ENCODE results near the gene BIN2. TPM values are rescaled to one million over a fixed set of nuclear protein-coding genes. Genes with fewer than 3 reads are reported as not detected.

BIN2 gene
- polyA plus RNA-seq, 2 of the 4 experiments (the other 2 are of a cell fraction) = 0.08 to 0.57 TPM

- no peak for DNase-seq (ENCODE audit: low read depth in 1 of 2, low spot score in 1 of 2)
- H3K4me3 ChIP-seq = no peak overlapping the region
- H3K4me1 ChIP-seq = peaks cover 15% of the 10 kb centered on the region
- H3K4me2 ChIP-seq = no peak overlapping the region
- 84% methylated on average over 4 of the region's 4 CpGs for WGBS (ENCODE audit: missing lambda C conversion rate)
- H3K9me3 ChIP-seq = no peaks in the 10 kb centered on the region
- ChIA-PET CTCF (interaction anchor here (0.9 to 3.2 kb wide), 2 partner anchors 12 to 59 kb away, joined by 3 to 20 read pairs; no protein-coding TSS in a partner anchor), POLR2A (no interaction called here)
- H3K27ac ChIP-seq = no peak overlapping the region
- FAIRE-seq = no peak
- TF ChIP-seq JUNB (IDR thresholded peaks at IDR 0.05) = no peak
- TF ChIP-seq ZSCAN20 (CRISPR knock-in tag; IDR thresholded peaks at IDR 0.05) = no peak
- TF ChIP-seq HOXB13 (CRISPR knock-in tag; IDR thresholded peaks at IDR 0.05; ENCODE audit: low read depth) = no peak
- TF ChIP-seq MAZ (IDR thresholded peaks at IDR 0.05; ENCODE audit: borderline replicate concordance, low read depth, low read length) = no peak
- no peak for TF ChIP-seq HMGXB4 (CRISPR knock-in tag; IDR thresholded peaks at IDR 0.05; ENCODE audit: borderline replicate concordance)
- no peak for TF ChIP-seq CEBPB (IDR thresholded peaks at IDR 0.05)
- no peak for TF ChIP-seq ESRRA (IDR thresholded peaks at IDR 0.05; ENCODE audit: borderline replicate concordance, low read length)
- TF ChIP-seq EHMT2 (IDR thresholded peaks at IDR 0.05; ENCODE audit: low read depth) = no peak
- TF ChIP-seq HDAC2 (IDR thresholded peaks at IDR 0.05) = no peak
- no peak for TF ChIP-seq HOXA7 (CRISPR knock-in tag; IDR thresholded peaks at IDR 0.05)
- TF ChIP-seq SREBF2 (IDR thresholded peaks at IDR 0.05) = no peak
- TF ChIP-seq CBX8 (IDR thresholded peaks at IDR 0.05) = no peak
- no peak for TF ChIP-seq POLR2A (IDR thresholded peaks at IDR 0.05; ENCODE audit: low read length)
- no peak for TF ChIP-seq POLR2AphosphoS2 (conservative IDR thresholded peaks at IDR 0.05; ENCODE audit: low read length)
- no peak for TF ChIP-seq ZFP36 (IDR thresholded peaks at IDR 0.05; ENCODE audit: borderline replicate concordance, partially characterized antibody)
- TF ChIP-seq BHLHE40 (IDR thresholded peaks at IDR 0.05; ENCODE audit: low read depth, low read length) = no peak
- no peak for TF ChIP-seq EHF (CRISPR knock-in tag; IDR thresholded peaks at IDR 0.05)
- no peak for TF ChIP-seq HOXB5 (CRISPR knock-in tag; IDR thresholded peaks at IDR 0.05)
- TF ChIP-seq BCL3 (IDR thresholded peaks at IDR 0.05) = no peak
- no peak for TF ChIP-seq ATOH8 (CRISPR knock-in tag; IDR thresholded peaks at IDR 0.05; ENCODE audit: low read depth)
- no peak for ATAC-seq
Measured at GRCh38 chr12:51328587-51328986, 4.6 kb upstream of the BIN2 start.

- DNase-seq (ENCODE audit: low read depth in 1 of 2, low spot score in 1 of 2) = peak in 1 of 2 experiments; percentile 42
- Histone ChIP-seq H3K4me2 (peak overlapping the region; percentile 45), H3K4me1 (peaks cover 15% of the 10 kb centered on the region), H3K9me3 (no peaks in the 10 kb centered on the region), H3K27ac (peak overlapping the region; percentile 41 to 77), H3K4me3 (no peak overlapping the region)
- 62% methylated on average over 7 of the region's 7 CpGs for WGBS (ENCODE audit: missing lambda C conversion rate)
- FAIRE-seq = no peak
- ChIA-PET CTCF (interaction anchor here (0.6 to 3.2 kb wide), 6 partner anchors 9 to 56 kb away, joined by 3 to 20 read pairs (median 4); partner anchors contain the start of gene SMAGP), POLR2A (interaction anchor here (0.6 kb wide), 2 partner anchors 46 to 68 kb away, joined by 3 to 5 read pairs; no protein-coding TSS in a partner anchor)
- peak; percentile 62 to 67; a peak in 5 of 6 replicates for ATAC-seq
- TF ChIP-seq NPAS2 (CRISPR knock-in tag; IDR thresholded peaks at IDR 0.05; ENCODE audit: borderline replicate concordance) (no peak), HES2 (IDR thresholded peaks at IDR 0.05) (no peak), ZNF302 (CRISPR knock-in tag; IDR thresholded peaks at IDR 0.05) (no peak), HOXA7 (CRISPR knock-in tag; IDR thresholded peaks at IDR 0.05) (no peak), CBX8 (IDR thresholded peaks at IDR 0.05) (no peak), MAFK (IDR thresholded peaks at IDR 0.05; ENCODE audit: partially characterized antibody) (peak; percentile 69), HEYL (CRISPR knock-in tag; IDR thresholded peaks at IDR 0.05) (no peak; the same call in 1 of the 2 replicates), MYC (IDR thresholded peaks at IDR 0.05; ENCODE audit: borderline replicate concordance, low read length) (no peak), SREBF2 (IDR thresholded peaks at IDR 0.05) (no peak), ZFP36 (IDR thresholded peaks at IDR 0.05; ENCODE audit: borderline replicate concordance, partially characterized antibody) (no peak), MAZ (IDR thresholded peaks at IDR 0.05; ENCODE audit: borderline replicate concordance, low read depth, low read length) (no peak), REST (IDR thresholded peaks at IDR 0.05) (no peak), POLR2A (IDR thresholded peaks at IDR 0.05; ENCODE audit: low read length) (no peak), HOXB13 (CRISPR knock-in tag; IDR thresholded peaks at IDR 0.05; ENCODE audit: low read depth) (0 out of 2 replicates have a peak, but pooled peaks have one; percentile 8), RCOR1 (IDR thresholded peaks at IDR 0.05; ENCODE audit: low read depth, low read length) (no peak), HDAC2 (IDR thresholded peaks at IDR 0.05) (no peak), CHD4 (IDR thresholded peaks at IDR 0.05; ENCODE audit: borderline replicate concordance) (no peak)
Measured at GRCh38 chr12:51326698-51327439, 2.9 kb upstream of the BIN2 start.
